ENCODE results near the gene SVEP1. TPM values are rescaled to one million over a fixed set of nuclear protein-coding genes. Genes with fewer than 3 reads are reported as not detected.

Gene SVEP1
- total RNA-seq, 1 experiment from 2014 or later: 21.9 TPM

- no TSS peak for BruUV-seq (replicated peaks)
- no peak overlapping the region for H3K4me3 Mint-ChIP-seq (ENCODE audit: unreplicated experiment)
- H3K9me3 Mint-ChIP-seq (ENCODE audit: unreplicated experiment): no peaks in the 10 kb centered on the region
- H3K4me1 Mint-ChIP-seq (ENCODE audit: insufficient read depth, unreplicated experiment): peaks cover 6% of the 10 kb centered on the region
- peaks cover 8% of the 10 kb centered on the region for H3K36me3 Mint-ChIP-seq (ENCODE audit: insufficient read depth, unreplicated experiment)
- TF ChIP-seq CTCF (IDR thresholded peaks at IDR 0.05; ENCODE audit: unreplicated experiment): peak; percentile 35
- H3K27ac Mint-ChIP-seq (ENCODE audit: low read depth, unreplicated experiment): no peak overlapping the region
- DNase-seq (ENCODE audit: unreplicated experiment): peak; percentile 47
- no peaks in the 10 kb centered on the region for H3K27me3 Mint-ChIP-seq (ENCODE audit: insufficient read depth, unreplicated experiment)
- POLR2A ChIA-PET: no interaction called here
- CTCF ChIA-PET: interaction anchor here (0.6 to 2.9 kb wide), 4 partner anchors 146 to 481 kb away, joined by 3 to 18 read pairs (median 4); no protein-coding TSS in a partner anchor
- intact Hi-C loops (cut with micrococcal nuclease): loop anchor here (2.0 to 5.0 kb wide), 4 partner anchors 85 to 243 kb away; partner anchors contain the start of gene TXN
These were observed 153.4 kb downstream of the SVEP1 start for GRCh38 chr9:110426052-110426709.

GRCh38 chr9:110414471-110414870 lies 165.1 kb downstream of the SVEP1 start:
- H3K27ac Mint-ChIP-seq (ENCODE audit: low read depth, unreplicated experiment): no peak overlapping the region
- intact Hi-C loops (cut with micrococcal nuclease): no loop called here
- H3K4me3 Mint-ChIP-seq (ENCODE audit: unreplicated experiment): no peak overlapping the region
- POLR2A ChIA-PET: interaction anchor here (0.6 to 1.0 kb wide), 3 partner anchors 36 to 158 kb away, joined by 3 to 4 read pairs (median 3); partner anchors contain the start of gene TXN
- no peak for TF ChIP-seq CTCF (IDR thresholded peaks at IDR 0.05; ENCODE audit: unreplicated experiment)
- no peaks in the 10 kb centered on the region for H3K4me1 Mint-ChIP-seq (ENCODE audit: insufficient read depth, unreplicated experiment)
- peaks cover 4% of the 10 kb centered on the region for H3K36me3 Mint-ChIP-seq (ENCODE audit: insufficient read depth, unreplicated experiment)
- CTCF ChIA-PET: interaction anchor here (0.6 to 0.8 kb wide), 2 partner anchors 17 to 73 kb away, joined by 3 to 4 read pairs; no protein-coding TSS in a partner anchor
- H3K27me3 Mint-ChIP-seq (ENCODE audit: insufficient read depth, unreplicated experiment): no peaks in the 10 kb centered on the region
- no peak for DNase-seq (ENCODE audit: unreplicated experiment)
- no TSS peak for BruUV-seq (replicated peaks)
- no peaks in the 10 kb centered on the region for H3K9me3 Mint-ChIP-seq (ENCODE audit: unreplicated experiment)

DNA sequence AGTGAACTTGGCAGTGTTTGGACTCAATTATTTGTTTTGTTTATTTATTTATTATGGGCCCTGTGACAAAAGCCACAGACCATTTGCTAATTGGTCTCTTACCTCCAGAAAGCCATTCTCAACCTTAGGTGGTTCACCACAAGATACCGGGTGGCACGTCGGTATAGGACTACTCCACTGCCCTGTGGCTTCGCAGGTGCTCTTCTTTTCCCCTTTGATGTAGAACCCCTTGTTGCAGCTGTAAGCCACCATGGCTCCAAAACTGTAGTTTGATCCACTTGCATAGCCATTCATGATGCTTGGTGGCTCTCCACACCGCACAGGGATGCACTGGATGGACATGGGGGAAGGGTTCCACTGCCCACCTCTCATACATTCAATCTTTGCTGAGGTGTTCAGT lies 168.6 kb downstream of the SVEP1 start:
- no peak for TF ChIP-seq CTCF (IDR thresholded peaks at IDR 0.05; ENCODE audit: unreplicated experiment)
- intact Hi-C loops (cut with micrococcal nuclease): no loop called here
- Mint-ChIP-seq H3K27ac (ENCODE audit: low read depth, unreplicated experiment) (no peak overlapping the region), H3K27me3 (ENCODE audit: insufficient read depth, unreplicated experiment) (no peaks in the 10 kb centered on the region), H3K36me3 (ENCODE audit: insufficient read depth, unreplicated experiment) (peaks cover 9% of the 10 kb centered on the region), H3K4me3 (ENCODE audit: unreplicated experiment) (no peak overlapping the region), H3K9me3 (ENCODE audit: unreplicated experiment) (no peaks in the 10 kb centered on the region), H3K4me1 (ENCODE audit: insufficient read depth, unreplicated experiment) (no peaks in the 10 kb centered on the region)
- ChIA-PET CTCF (interaction anchor here (1.0 kb wide), 1 partner anchor 8 kb away, joined by 3 read pairs; no protein-coding TSS in a partner anchor), POLR2A (interaction anchor here (1.4 kb wide), 1 partner anchor 154 kb away, joined by 3 read pairs; the partner anchor contains the start of gene TXN)
- BruUV-seq (replicated peaks): no TSS peak
- DNase-seq (ENCODE audit: unreplicated experiment): no peak

- ChIA-PET POLR2A (no interaction called here), CTCF (no interaction called here)
- peaks cover 14% of the 10 kb centered on the region for H3K36me3 Mint-ChIP-seq (ENCODE audit: insufficient read depth, unreplicated experiment)
- no peak for DNase-seq (ENCODE audit: unreplicated experiment)
- no TSS peak for BruUV-seq (replicated peaks)
- H3K9me3 Mint-ChIP-seq (ENCODE audit: unreplicated experiment): no peaks in the 10 kb centered on the region
- no peak overlapping the region for H3K27ac Mint-ChIP-seq (ENCODE audit: low read depth, unreplicated experiment)
- no peaks in the 10 kb centered on the region for H3K27me3 Mint-ChIP-seq (ENCODE audit: insufficient read depth, unreplicated experiment)
- H3K4me3 Mint-ChIP-seq (ENCODE audit: unreplicated experiment): no peak overlapping the region
- intact Hi-C loops (cut with micrococcal nuclease): no loop called here
- H3K4me1 Mint-ChIP-seq (ENCODE audit: insufficient read depth, unreplicated experiment): no peaks in the 10 kb centered on the region
- TF ChIP-seq CTCF (IDR thresholded peaks at IDR 0.05; ENCODE audit: unreplicated experiment): no peak
These were observed 170.9 kb downstream of the SVEP1 start for GRCh38 chr9:110408598-110408997.

Measured in MCF 10A (cell line).